H9 (cell line): ENCODE measurements around the gene ARHGAP12. TPM values are rescaled to one million over a fixed set of nuclear protein-coding genes. Genes with fewer than 3 reads are reported as not detected.
A peak's percentile ranks its signal among the peaks of the same experiment; 100 is the strongest.

Experiments used
- DNase-seq: peaks from one replicate; pipeline ENCODE4 v3.0.0-alpha.2; 2017
- H2AFZ ChIP-seq: one replicate; pipeline ENCODE4 v1.6.1; 2013; ENCODE audit warnings: mild to moderate bottlenecking, low read length, control low read depth, moderate library complexity
- H2AK5ac ChIP-seq: 2 replicates; pipeline ENCODE4 v1.6.1; 2013; ENCODE audit warnings: low read length, control low read depth, mixed read lengths; ENCODE audit not compliant: insufficient read length
- H2BK120ac ChIP-seq: one replicate; pipeline ENCODE4 v1.6.1; 2013; ENCODE audit warnings: low read depth, mild to moderate bottlenecking, low read length, control low read depth, inconsistent platforms; ENCODE audit not compliant: poor library complexity, severe bottlenecking
- H2BK12ac ChIP-seq: 2 replicates; pipeline ENCODE4 v1.6.1; 2013; ENCODE audit warnings: low read length, control low read depth, mixed read lengths, low read depth; ENCODE audit not compliant: insufficient read length
- H2BK15ac ChIP-seq: 2 replicates; pipeline ENCODE4 v1.6.1; 2013; ENCODE audit warnings: low read depth, low read length, control low read depth
- H2BK20ac ChIP-seq: one replicate; pipeline ENCODE4 v1.6.1; 2013; ENCODE audit warnings: low read depth, mild to moderate bottlenecking, low read length, control low read depth, inconsistent platforms; ENCODE audit not compliant: poor library complexity, severe bottlenecking
- H2BK5ac ChIP-seq: 2 replicates; pipeline ENCODE4 v1.6.1; 2013; ENCODE audit warnings: low read length, control low read depth, mixed read lengths; ENCODE audit not compliant: insufficient read length
- H3K14ac ChIP-seq: 2 replicates; pipeline ENCODE4 v1.6.1; 2013; ENCODE audit warnings: low read length, control low read depth; ENCODE audit not compliant: insufficient read depth
- H3K18ac ChIP-seq: 2 replicates; pipeline ENCODE4 v1.6.1; 2013; ENCODE audit warnings: low read depth, mild to moderate bottlenecking, mixed read lengths, low read length, control low read depth; ENCODE audit not compliant: insufficient read length
- H3K23ac ChIP-seq: 2 replicates; pipeline ENCODE4 v1.6.1; 2013; ENCODE audit warnings: low read length, control low read depth, mixed read lengths, low read depth; ENCODE audit not compliant: insufficient read length
- H3K23me2 ChIP-seq: 2 replicates; pipeline ENCODE4 v1.6.1; 2013; ENCODE audit warnings: low read depth, mild to moderate bottlenecking, mixed read lengths, low read length, control low read depth; ENCODE audit not compliant: insufficient read length, poor library complexity, severe bottlenecking
- H3K27ac ChIP-seq: 2 replicates; pipeline ENCODE4 v1.5.1; 2013; ENCODE audit warnings: low read length, control low read depth, mixed read lengths, low read depth; ENCODE audit not compliant: insufficient read length
- H3K27me3 ChIP-seq: 2 replicates; pipeline ENCODE4 v1.6.1; 2013; ENCODE audit warnings: low read length, control low read depth, inconsistent platforms; ENCODE audit not compliant: insufficient read depth
- H3K4ac ChIP-seq: 2 replicates; pipeline ENCODE4 v1.6.1; 2013; ENCODE audit warnings: low read depth, mild to moderate bottlenecking, control low read depth, inconsistent platforms, low read length, moderate library complexity
- H3K4me1 ChIP-seq: 2 replicates; pipeline ENCODE4 v1.6.1; 2013; ENCODE audit warnings: low read length, control low read depth, inconsistent platforms; ENCODE audit not compliant: insufficient read depth
- H3K4me2 ChIP-seq: 2 replicates; pipeline ENCODE4 v1.6.1; 2013; ENCODE audit warnings: low read length, control low read depth, mixed read lengths; ENCODE audit not compliant: insufficient read length, insufficient read depth
- H3K56ac ChIP-seq: 2 replicates; pipeline ENCODE4 v1.6.1; 2013; ENCODE audit warnings: low read depth, mild to moderate bottlenecking, mixed read lengths, low read length, control low read depth; ENCODE audit not compliant: insufficient read length
- H3K79me1 ChIP-seq: 2 replicates; pipeline ENCODE4 v1.6.1; 2013; ENCODE audit warnings: low read depth, mild to moderate bottlenecking, moderate library complexity, low read length, control low read depth, inconsistent platforms; ENCODE audit not compliant: insufficient read depth, poor library complexity, severe bottlenecking
- H3K79me2 ChIP-seq: 2 replicates; pipeline ENCODE4 v1.6.1; 2013; ENCODE audit warnings: low read length, control low read depth, inconsistent platforms; ENCODE audit not compliant: insufficient read depth
- H3K9ac ChIP-seq: 2 replicates; pipeline ENCODE4 v1.6.1; 2013; ENCODE audit warnings: low read length, control low read depth, mixed read lengths; ENCODE audit not compliant: insufficient read length; ENCODE audit errors: extremely low read depth
- H3K9me3 ChIP-seq: one replicate; pipeline ENCODE4 v1.6.1; 2013; ENCODE audit warnings: low read depth, low read length, inconsistent platforms; ENCODE audit not compliant: control insufficient read depth
- H3T11ph ChIP-seq: one replicate; pipeline ENCODE4 v1.6.1; 2013; ENCODE audit warnings: mild to moderate bottlenecking, low read length, control low read depth, inconsistent platforms
- H4K20me1 ChIP-seq: one replicate; pipeline ENCODE4 v1.6.1; 2013; ENCODE audit not compliant: control insufficient read depth, insufficient read length, insufficient read depth
- H4K5ac ChIP-seq: 2 replicates; pipeline ENCODE4 v1.6.1; 2013; ENCODE audit warnings: low read depth, mild to moderate bottlenecking, mixed read lengths, low read length, control low read depth; ENCODE audit not compliant: insufficient read length
- H4K8ac ChIP-seq: replicated peaks from 2 replicates; pipeline ENCODE4 v1.6.1; 2013; ENCODE audit warnings: low read length, control low read depth, mixed read lengths, low read depth; ENCODE audit not compliant: insufficient read length
- H4K91ac ChIP-seq: 2 replicates; pipeline ENCODE4 v1.6.1; 2013; ENCODE audit warnings: low read depth, mild to moderate bottlenecking, moderate library complexity, mixed read lengths, low read length, control low read depth; ENCODE audit not compliant: insufficient read length
- H3K27ac Mint-ChIP-seq, 3 experiments: 2 replicates in 2 of 3; 3 replicates in 1 of 3; pipeline ENCODE4 v1.8.0; 2020 to 2021; ENCODE audit warnings: mixed read lengths in 3 of 3, mild to moderate bottlenecking in 1 of 3, moderate library complexity in 1 of 3
- H3K27me3 Mint-ChIP-seq: 2 replicates; pipeline ENCODE4 v1.8.0; 2021; ENCODE audit warnings: low read depth, mild to moderate bottlenecking, moderate library complexity, mixed read lengths
- H3K36me3 Mint-ChIP-seq, 3 experiments: 2 replicates in 2 of 3; 3 replicates in 1 of 3; pipeline ENCODE4 v1.8.0; 2020 to 2021; ENCODE audit warnings: low read depth in 3 of 3, mixed read lengths in 3 of 3; ENCODE audit not compliant: insufficient read depth in 1 of 3
- H3K4me1 Mint-ChIP-seq, 2 experiments: 2 replicates each; pipeline ENCODE4 v1.8.0; 2020; ENCODE audit warnings: mixed read lengths in 2 of 2
- H3K4me3 Mint-ChIP-seq, 2 experiments: 2 replicates in 1 of 2; 3 replicates in 1 of 2; pipeline ENCODE4 v1.8.0; 2020 to 2021; ENCODE audit warnings: mild to moderate bottlenecking in 2 of 2, mixed read lengths in 2 of 2, moderate library complexity in 1 of 2
- H3K9me3 Mint-ChIP-seq, 2 experiments: 2 replicates in 1 of 2; 3 replicates in 1 of 2; pipeline ENCODE4 v1.8.0; 2020; ENCODE audit warnings: mild to moderate bottlenecking in 2 of 2, mixed read lengths in 2 of 2, moderate library complexity in 1 of 2
- CTCF ChIP-seq: fragments of 200-600 bp; sonication (generic); conservative IDR thresholded peaks from 3 replicates; pipeline ENCODE4 v1.8.0; 2021; ENCODE audit warnings: antibody characterized with exemption, mild to moderate bottlenecking
- WGBS: extraction: QIAGEN DNeasy Blood & Tissue Kit; methylation state at CpG from one replicate; pipeline ENCODE4 v1.1.7; 2013; ENCODE audit warnings: missing lambda C conversion rate, low lambda C conversion rate, mixed read lengths; ENCODE audit not compliant: insufficient read length; ENCODE audit errors: extremely low coverage; 5-methylcytosine and 5-hydroxymethylcytosine counted together
- total RNA-seq: library from RNA; stranded (reverse); gene quantifications from 2 replicates; pipeline ENCODE4 v1.2.1, GENCODE V29; 2021

Gene ARHGAP12
- total RNA-seq, 1 experiment from 2014 or later: 34.3 TPM

GRCh38 chr10:31756729-31757110, 171.9 kb downstream of the ARHGAP12 start:
- no peak overlapping the region for H2AK5ac ChIP-seq
- H3K56ac ChIP-seq: no peak overlapping the region
- Mint-ChIP-seq H3K27me3 (peaks cover 3% of the 10 kb centered on the region; the same call in 1 of the 2 replicates), H3K4me1 (peaks cover 60 to 63% of the 10 kb centered on the region in 2 experiments), H3K36me3 (peaks cover 0 to 3% (median 0%) of the 10 kb centered on the region in 3 experiments; a peak in 2 of 7 replicates), H3K4me3 (no peak overlapping the region), H3K9me3 (no peaks in the 10 kb centered on the region), H3K27ac (peak overlapping the region in 2 of 3 experiments; percentile 53 to 74; a peak in 3 of 7 replicates)
- no CpG with 5 or more reads among the region's 11 CpGs for WGBS
- no peak overlapping the region for H2AFZ ChIP-seq
- no peak overlapping the region for H3K14ac ChIP-seq
- H3T11ph ChIP-seq: no peak overlapping the region
- no peak for TF ChIP-seq CTCF
- no peak overlapping the region for H2BK20ac ChIP-seq
- H3K27me3 ChIP-seq: no peaks in the 10 kb centered on the region
- H4K8ac ChIP-seq: no peak overlapping the region
- no peaks in the 10 kb centered on the region for H3K79me2 ChIP-seq
- peaks cover 23% of the 10 kb centered on the region; the same call in 1 of the 2 replicates for H3K4me1 ChIP-seq
- H3K9ac ChIP-seq: no peak overlapping the region
- no peaks in the 10 kb centered on the region for H4K20me1 ChIP-seq
- peaks cover 4% of the 10 kb centered on the region for H3K23me2 ChIP-seq
- no peaks in the 10 kb centered on the region for H3K79me1 ChIP-seq
- H2BK12ac ChIP-seq: peak overlapping the region; percentile 21
- H4K5ac ChIP-seq: no peak overlapping the region
- no peak overlapping the region for H3K18ac ChIP-seq
- H3K4me2 ChIP-seq: no peak overlapping the region
- H3K23ac ChIP-seq: no peak overlapping the region
- no peak overlapping the region for H2BK5ac ChIP-seq
- H2BK120ac ChIP-seq: no peak overlapping the region
- no peak overlapping the region for H3K4ac ChIP-seq
- H3K27ac ChIP-seq: no peak overlapping the region
- DNase-seq: no peak
- no peak overlapping the region for H4K91ac ChIP-seq
- H3K9me3 ChIP-seq: no peaks in the 10 kb centered on the region
- no peak overlapping the region for H2BK15ac ChIP-seq
